Activated naive CD4-positive, alpha-beta T cell treated with anti-CD3 and anti-CD28 coated beads for 36 hours (primary cell): Measurements from ENCODE around the gene INSL4. TPM values are rescaled to one million over a fixed set of nuclear protein-coding genes. Genes with fewer than 3 reads are reported as not detected.

Experiments used
- CTCF ChIA-PET: fragments of 350-600 bp; sonication (Branson Sonifier 250); formaldehyde crosslinking; loops from one replicate; lab custom pipeline; 2021; ENCODE audit warnings: antibody characterized with exemption; lab: Charles Lee
- DNase-seq: peaks from one replicate; pipeline ENCODE4 v3.0.0-alpha.2; 2020
- H3K27ac Mint-ChIP-seq: one replicate; pipeline ENCODE4 v1.8.0; 2021; ENCODE audit warnings: mild to moderate bottlenecking, mixed read lengths
- H3K27me3 Mint-ChIP-seq: one replicate; pipeline ENCODE4 v1.8.0; 2021; ENCODE audit warnings: low read depth, mixed read lengths
- H3K36me3 Mint-ChIP-seq: one replicate; pipeline ENCODE4 v1.8.0; 2021; ENCODE audit warnings: low read depth, mixed read lengths
- H3K4me1 Mint-ChIP-seq: one replicate; pipeline ENCODE4 v1.8.0; 2021; ENCODE audit warnings: low read depth, mixed read lengths
- H3K4me3 Mint-ChIP-seq: one replicate; pipeline ENCODE4 v1.8.0; 2021; ENCODE audit warnings: mild to moderate bottlenecking, moderate library complexity, mixed read lengths
- H3K9me3 Mint-ChIP-seq: one replicate; pipeline ENCODE4 v1.8.0; 2021; ENCODE audit warnings: mixed read lengths
- intact Hi-C: fragments of 100-400 bp; cut with micrococcal nuclease; formaldehyde crosslinking; loops from one replicate; pipeline ENCODE4 v1.15.1; 2023
- total RNA-seq, 2 experiments: library from RNA; stranded (reverse); gene quantifications; one replicate each; pipeline ENCODE4 v1.2.3, GENCODE V29; 2021

The INSL4 gene
- not detected for total RNA-seq

GRCh38 chr9:5231212-5231611 lies at the start of gene INSL4:
Gene INSL4, plus strand, starts transcription at chr9:5231419. Its CDS starts 105 bp downstream, at chr9:5231524.
- no peaks in the 10 kb centered on the region for H3K9me3 Mint-ChIP-seq
- no peak within 1 kb of the TSS for H3K27ac Mint-ChIP-seq
- CTCF ChIA-PET = no interaction called here
- no peaks in the 10 kb centered on the region for H3K4me1 Mint-ChIP-seq
- DNase-seq = no peak
- no peaks in the 10 kb centered on the region for H3K27me3 Mint-ChIP-seq
- H3K4me3 Mint-ChIP-seq = no peak within 1 kb of the TSS
- intact Hi-C loops = no loop called here
- H3K36me3 Mint-ChIP-seq = no peaks in the 10 kb centered on the region

DNA sequence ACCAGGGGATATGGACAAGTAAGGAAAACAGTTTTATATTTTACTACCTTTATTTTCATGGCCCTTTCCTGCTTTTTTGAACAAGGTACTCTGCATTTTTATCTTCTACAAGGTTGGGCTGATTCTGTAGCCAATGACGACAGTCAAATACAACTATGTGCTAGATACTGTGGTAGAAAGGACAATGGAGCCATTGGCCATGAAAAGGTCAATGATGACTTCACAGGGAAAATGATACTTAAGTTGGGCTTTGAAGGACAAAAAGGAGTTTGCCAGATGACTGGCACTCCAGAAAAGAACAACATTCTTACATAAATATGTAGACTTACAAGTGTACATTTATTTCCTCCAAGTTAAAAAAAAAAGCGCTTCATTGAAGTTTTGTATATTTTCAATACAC lies 46.4 kb upstream of the INSL4 start:
- no peak for DNase-seq
- H3K4me3 Mint-ChIP-seq = no peak overlapping the region
- H3K27ac Mint-ChIP-seq = no peak overlapping the region
- CTCF ChIA-PET = interaction anchor here (2.4 kb wide), 1 partner anchor 241 kb away, joined by 45 read pairs; no protein-coding TSS in a partner anchor
- no peaks in the 10 kb centered on the region for H3K27me3 Mint-ChIP-seq
- H3K36me3 Mint-ChIP-seq = peaks cover 1% of the 10 kb centered on the region
- peaks cover 3% of the 10 kb centered on the region for H3K9me3 Mint-ChIP-seq
- intact Hi-C loops = loop anchor here (5.0 kb wide), 2 partner anchors 138 to 648 kb away; partner anchors contain the start of gene ERMP1
- H3K4me1 Mint-ChIP-seq = peaks cover 13% of the 10 kb centered on the region

DNA sequence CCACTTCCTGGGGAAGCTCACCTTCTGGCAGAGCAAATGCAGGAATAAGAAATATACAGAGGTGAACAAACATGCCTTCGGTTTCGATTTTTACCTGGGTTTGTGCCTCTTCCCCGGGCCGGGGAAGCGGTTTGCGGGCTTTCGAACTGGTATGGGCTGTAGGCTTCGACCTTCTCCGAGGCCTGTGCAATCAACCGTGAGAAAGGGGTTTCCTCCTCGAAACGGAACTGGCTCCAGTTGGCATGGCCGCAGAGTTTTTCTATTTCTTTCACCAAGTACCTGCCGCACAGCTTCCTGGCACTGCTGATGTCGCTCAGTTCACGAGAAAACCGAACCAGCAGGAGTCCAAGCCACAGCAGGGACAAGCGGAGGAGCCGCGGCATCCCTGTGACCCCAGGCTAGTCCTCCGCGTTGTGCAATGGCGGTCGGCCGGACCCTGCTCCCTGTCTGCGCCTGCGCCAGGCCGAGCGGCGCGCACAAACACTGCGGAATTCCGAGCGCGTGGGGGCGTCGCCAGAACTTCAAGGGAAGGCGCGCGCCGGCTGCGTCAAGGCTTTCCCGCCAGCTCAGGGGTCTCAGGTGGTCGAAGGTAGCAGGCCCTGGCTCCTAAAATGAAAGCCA lies 45.9 kb upstream of the INSL4 start, which contains the start of gene INSL6:
Gene INSL6 (minus strand): TSS at position 420 of the 621 bp plus-strand sequence. CDS start 37 bp downstream, at position 383.
- Mint-ChIP-seq H3K27me3 (no peaks in the 10 kb centered on the region), H3K36me3 (peaks cover 1% of the 10 kb centered on the region), H3K4me3 (no peak within 1 kb of the TSS), H3K4me1 (peaks cover 13% of the 10 kb centered on the region), H3K27ac (no peak within 1 kb of the TSS), H3K9me3 (peaks cover under 1% of the 10 kb centered on the region)
- intact Hi-C loops = loop anchor here (5.0 kb wide), 2 partner anchors 137 to 647 kb away; partner anchors contain the start of gene ERMP1
- CTCF ChIA-PET = interaction anchor here (0.6 to 2.4 kb wide), 15 partner anchors 10 to 633 kb away, joined by 3 to 45 read pairs (median 6); partner anchors contain the start of genes CD274 and PDCD1LG2
- DNase-seq = no peak

DNA sequence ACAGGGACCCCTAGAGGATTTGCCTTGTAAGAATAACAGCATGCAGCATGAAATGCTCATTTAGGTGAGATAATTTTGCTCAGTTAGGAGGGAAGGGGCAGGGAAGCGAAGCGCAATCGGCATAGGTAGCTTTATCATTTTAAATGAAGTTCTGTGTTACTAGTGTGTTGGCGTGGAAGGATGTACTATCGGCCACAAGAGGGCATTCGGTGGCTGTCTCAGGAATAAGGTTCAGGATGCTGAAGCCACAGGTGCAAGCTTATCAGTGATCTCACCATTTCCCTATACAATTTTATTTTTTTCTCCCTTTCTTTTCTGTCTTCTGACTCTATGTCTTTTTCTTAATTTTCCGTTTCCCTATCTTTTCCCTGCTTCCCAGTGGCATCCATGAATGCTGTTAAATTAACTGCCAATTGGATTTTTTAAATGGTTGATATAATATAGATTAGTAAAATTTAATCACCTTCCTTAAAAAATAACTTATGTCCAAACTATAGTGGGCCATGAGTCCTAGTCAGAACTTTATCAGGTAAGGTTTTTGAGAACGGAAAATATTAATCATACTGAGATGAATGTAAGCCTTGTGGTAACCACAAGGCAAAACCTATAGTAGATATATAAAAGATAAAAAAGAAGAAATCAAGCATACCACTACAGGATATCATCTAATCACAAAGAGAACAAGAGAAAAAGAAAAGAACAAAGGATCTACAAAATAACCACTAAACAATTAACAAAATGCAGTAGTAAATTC lies 44.6 kb upstream of the INSL4 start:
- no peaks in the 10 kb centered on the region for H3K9me3 Mint-ChIP-seq

DNA sequence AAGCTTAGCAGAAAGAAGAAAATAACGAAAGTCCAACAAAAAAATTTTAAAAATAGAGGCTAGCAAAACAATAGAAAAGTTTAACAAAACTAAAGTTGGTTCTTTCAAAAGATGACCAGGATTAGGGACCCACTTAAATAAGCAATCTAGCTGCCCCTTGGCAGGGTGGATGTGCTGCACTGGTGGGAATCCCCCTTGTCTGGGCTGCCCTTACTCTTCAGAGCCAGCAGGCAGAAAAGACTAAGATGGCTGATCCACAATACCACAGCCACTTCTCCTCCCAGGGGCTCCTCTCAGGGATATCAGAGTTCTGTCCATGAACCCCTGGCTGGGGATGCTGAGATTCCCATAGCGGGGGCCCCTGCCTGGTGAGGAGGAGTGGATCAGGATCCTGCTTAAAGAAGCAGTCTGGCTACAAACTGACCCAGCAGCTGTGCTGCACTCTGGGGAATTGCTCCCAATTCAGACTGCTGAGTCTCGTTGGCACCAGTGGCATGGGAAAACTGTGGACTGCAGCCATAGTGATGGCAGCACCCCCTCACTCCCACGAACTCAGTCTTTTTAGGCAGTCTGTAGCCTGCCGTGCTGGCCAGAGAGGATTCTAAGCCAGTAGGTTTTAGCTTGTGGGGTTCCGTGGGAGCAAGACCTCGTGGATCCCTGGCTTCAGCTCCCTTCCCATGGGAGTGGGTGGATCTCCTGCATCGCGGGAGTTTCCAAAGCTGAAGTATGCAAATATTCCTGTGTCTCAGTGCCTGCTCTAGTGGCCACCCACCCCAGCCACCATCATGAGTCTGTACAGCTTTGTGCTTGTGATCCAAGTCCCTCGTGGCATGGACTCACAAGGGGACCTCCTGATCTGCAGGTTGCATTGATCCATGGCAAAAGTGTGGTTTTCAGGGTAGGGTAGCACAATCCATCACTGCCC lies 42.9 kb upstream of the INSL4 start:
- DNase-seq = no peak
- intact Hi-C loops = loop anchor here (5.0 kb wide), 2 partner anchors 134 to 644 kb away; partner anchors contain the start of gene ERMP1
- H3K36me3 Mint-ChIP-seq = no peaks in the 10 kb centered on the region
- no peaks in the 10 kb centered on the region for H3K27me3 Mint-ChIP-seq
- CTCF ChIA-PET = interaction anchor here (0.6 to 2.1 kb wide), 14 partner anchors 10 to 425 kb away, joined by 3 to 10 read pairs (median 4); no protein-coding TSS in a partner anchor
- H3K4me1 Mint-ChIP-seq = peaks cover 11% of the 10 kb centered on the region
- no peak overlapping the region for H3K27ac Mint-ChIP-seq
- no peak overlapping the region for H3K4me3 Mint-ChIP-seq
- H3K9me3 Mint-ChIP-seq = no peaks in the 10 kb centered on the region

More for the DNA sequence above, 44.6 kb upstream of the INSL4 start:
- peaks cover 13% of the 10 kb centered on the region for H3K4me1 Mint-ChIP-seq
- DNase-seq = peak; percentile 79
- no peaks in the 10 kb centered on the region for H3K36me3 Mint-ChIP-seq
- no peaks in the 10 kb centered on the region for H3K27me3 Mint-ChIP-seq
- no peak overlapping the region for H3K27ac Mint-ChIP-seq
- H3K4me3 Mint-ChIP-seq = no peak overlapping the region
- CTCF ChIA-PET = interaction anchor here (0.7 to 2.4 kb wide), 33 partner anchors 8 to 582 kb away, joined by 3 to 45 read pairs (median 5); partner anchors contain the start of genes CD274, PDCD1LG2 and PLGRKT
- intact Hi-C loops = loop anchor here (1.0 to 5.0 kb wide), 10 partner anchors 76 to 646 kb away; partner anchors contain the start of gene ERMP1

GRCh38 chr9:5191985-5192384 lies 39.2 kb upstream of the INSL4 start:
- intact Hi-C loops = no loop called here
- no peak for DNase-seq
- Mint-ChIP-seq H3K36me3 (no peaks in the 10 kb centered on the region), H3K4me3 (no peak overlapping the region), H3K4me1 (peaks cover 2% of the 10 kb centered on the region), H3K9me3 (no peaks in the 10 kb centered on the region), H3K27me3 (no peaks in the 10 kb centered on the region), H3K27ac (no peak overlapping the region)
- CTCF ChIA-PET = interaction anchor here (0.5 to 1.5 kb wide), 3 partner anchors 9 to 233 kb away, joined by 3 to 4 read pairs (median 3); no protein-coding TSS in a partner anchor

DNA sequence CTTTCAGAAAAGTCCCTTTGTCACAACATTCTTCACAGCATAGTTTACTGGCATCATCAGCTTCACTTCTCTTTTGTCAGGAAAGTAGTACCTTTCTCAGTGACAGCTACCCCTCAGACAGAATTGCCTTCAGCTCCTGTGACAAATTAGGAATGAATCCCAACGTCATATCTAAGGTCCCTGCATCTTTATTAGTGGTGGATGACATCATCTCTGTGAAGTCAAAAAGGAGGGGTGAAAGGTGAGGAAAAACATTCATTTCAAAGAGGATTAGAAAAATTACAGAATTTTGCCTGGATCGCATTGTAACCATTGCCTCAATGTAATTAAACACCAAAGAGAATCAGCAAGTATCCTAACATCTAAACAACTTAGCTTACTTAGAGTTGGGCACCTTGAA lies 37.9 kb upstream of the INSL4 start:
- no peak for DNase-seq
- Mint-ChIP-seq H3K27ac (no peak overlapping the region), H3K9me3 (peaks cover 4% of the 10 kb centered on the region), H3K4me1 (no peaks in the 10 kb centered on the region), H3K36me3 (no peaks in the 10 kb centered on the region), H3K27me3 (no peaks in the 10 kb centered on the region), H3K4me3 (no peak overlapping the region)
- CTCF ChIA-PET = interaction anchor here (1.6 kb wide), 1 partner anchor 10 kb away, joined by 3 read pairs; no protein-coding TSS in a partner anchor
- intact Hi-C loops = no loop called here

DNA sequence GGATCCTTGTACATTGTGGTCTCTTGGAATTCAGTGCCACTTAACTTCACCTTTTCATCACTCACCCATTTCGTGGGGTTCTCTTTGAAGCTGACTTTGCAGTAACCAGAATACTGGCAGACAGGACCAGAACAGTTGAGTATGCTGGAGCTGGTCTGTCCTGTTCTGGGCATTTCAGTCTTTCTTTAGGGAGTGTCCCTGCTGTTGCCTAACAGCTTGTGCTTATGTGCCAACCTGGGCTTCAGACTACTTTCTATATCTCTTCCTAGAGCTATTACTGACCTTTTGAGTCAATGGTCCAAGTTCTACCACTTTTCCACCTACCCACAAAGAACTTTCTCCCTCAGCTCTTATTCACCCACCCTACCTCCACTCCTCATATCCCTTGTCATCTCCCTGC lies 35.8 kb upstream of the INSL4 start:
- Mint-ChIP-seq H3K4me1 (no peaks in the 10 kb centered on the region), H3K36me3 (no peaks in the 10 kb centered on the region), H3K27me3 (no peaks in the 10 kb centered on the region), H3K27ac (no peak overlapping the region), H3K4me3 (no peak overlapping the region), H3K9me3 (peaks cover 4% of the 10 kb centered on the region)
- intact Hi-C loops = no loop called here
- CTCF ChIA-PET = interaction anchor here (0.9 to 2.8 kb wide), 4 partner anchors 9 to 437 kb away, joined by 3 to 15 read pairs (median 4); no protein-coding TSS in a partner anchor
- DNase-seq = no peak

DNA sequence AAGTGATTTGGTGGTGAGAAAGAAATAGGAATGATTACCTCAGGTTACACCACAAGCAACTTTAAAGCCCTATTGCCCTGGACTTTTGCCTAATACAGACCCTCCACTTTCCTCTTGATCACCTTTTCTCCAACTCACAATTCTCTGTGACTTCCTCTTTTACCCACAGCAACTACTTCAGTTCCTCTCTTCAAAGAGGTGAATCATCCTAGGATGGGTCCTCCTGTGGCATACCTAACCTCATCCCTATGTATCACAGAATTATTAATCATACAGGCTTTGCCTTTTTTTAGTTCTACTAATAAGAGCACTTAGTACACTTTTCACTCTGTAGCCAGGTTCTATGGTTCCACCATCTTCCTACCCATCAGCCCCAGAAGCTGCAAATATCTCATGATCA lies 26.1 kb upstream of the INSL4 start:
- intact Hi-C loops = loop anchor here (5.0 kb wide), 1 partner anchor 397 kb away; no protein-coding TSS in a partner anchor
- no peaks in the 10 kb centered on the region for H3K36me3 Mint-ChIP-seq
- no peak for DNase-seq
- no peak overlapping the region for H3K4me3 Mint-ChIP-seq
- peaks cover 7% of the 10 kb centered on the region for H3K9me3 Mint-ChIP-seq
- H3K4me1 Mint-ChIP-seq = peaks cover 8% of the 10 kb centered on the region
- H3K27me3 Mint-ChIP-seq = no peaks in the 10 kb centered on the region
- CTCF ChIA-PET = interaction anchor here (1.6 kb wide), 1 partner anchor 19 kb away, joined by 4 read pairs; no protein-coding TSS in a partner anchor
- H3K27ac Mint-ChIP-seq = no peak overlapping the region

- no peaks in the 10 kb centered on the region for H3K36me3 Mint-ChIP-seq
- no peaks in the 10 kb centered on the region for H3K4me1 Mint-ChIP-seq
- CTCF ChIA-PET = no interaction called here
- H3K9me3 Mint-ChIP-seq = no peaks in the 10 kb centered on the region
- no peaks in the 10 kb centered on the region for H3K27me3 Mint-ChIP-seq
- H3K27ac Mint-ChIP-seq = no peak overlapping the region
- intact Hi-C loops = no loop called here
- H3K4me3 Mint-ChIP-seq = no peak overlapping the region
- DNase-seq = no peak
Measured at GRCh38 chr9:5230554-5230953, 665 bp upstream of the INSL4 start.
